AG04450 (cell line): ENCODE results near the gene VNN1. TPM values are rescaled to one million over a fixed set of nuclear protein-coding genes. Genes with fewer than 3 reads are reported as not detected.

Experiments used
- CTCF ChIA-PET: fragments of 300-600, 350-600 bp; formaldehyde crosslinking; extraction: SDS; loops from one replicate; lab custom pipeline; 2022; ENCODE audit warnings: antibody characterized with exemption, inconsistent platforms; lab: Charles Lee
- POLR2A ChIA-PET: fragments of 350-600 bp; formaldehyde crosslinking; extraction: SDS; loops from one replicate; lab custom pipeline; 2021; ENCODE audit warnings: antibody characterized with exemption, inconsistent platforms; lab: Yijun Ruan, JAX
- DNase-seq: peaks from one replicate; pipeline ENCODE4 v3.0.0-alpha.2; 2011; ENCODE audit warnings: low read depth, low spot score
- H3K27ac ChIP-seq: one replicate; pipeline ENCODE4 v1.5.1; 2012; ENCODE audit warnings: low read depth, low read length, control low read depth
- H3K27me3 ChIP-seq: one replicate; pipeline ENCODE4 v1.6.0; 2012; ENCODE audit warnings: low read length; ENCODE audit not compliant: control insufficient read depth, insufficient read depth
- H3K4me3 ChIP-seq: 2 replicates; pipeline ENCODE4 v1.5.1; 2011; ENCODE audit warnings: mild to moderate bottlenecking, low read depth, low read length, control low read depth
- H3K9me3 ChIP-seq: 2 replicates; pipeline ENCODE4 v1.5.1; 2012; ENCODE audit warnings: low read length; ENCODE audit not compliant: control insufficient read depth, insufficient read depth
- polyA plus RNA-seq: library from polyadenylated mRNA; depleted of rRNA; stranded (reverse); fragments of >200 nt; gene quantifications from 2 replicates; pipeline ENCODE4 v1.2.3, GENCODE V29; 2011
- TF ChIP-seq, protein P1 (sequence below): IDR thresholded peaks from 2 replicates; pipeline ENCODE4 v1.5.1; 2011; ENCODE audit warnings: low read depth, low read length, control low read depth, inconsistent platforms

Gene VNN1
- polyA plus RNA-seq, 1 experiment, result 0.06 TPM

DNA sequence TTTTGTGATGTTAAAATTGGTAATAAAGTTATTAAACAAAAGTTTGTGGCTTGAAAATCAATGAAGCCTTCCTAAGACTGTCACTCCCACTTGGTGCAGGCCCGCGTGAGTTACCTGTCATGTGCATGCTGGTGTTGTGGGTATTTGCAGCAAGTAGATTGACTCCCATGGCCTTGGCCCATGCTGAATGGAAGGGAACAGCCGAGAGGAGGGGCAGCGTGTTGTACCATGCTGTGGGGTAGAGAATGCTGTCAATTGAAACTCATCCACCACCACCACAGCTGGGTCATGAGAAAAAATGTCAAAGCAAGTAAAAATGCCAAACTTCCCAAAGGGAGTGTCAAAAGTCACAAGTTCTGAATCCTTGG is 12.7 kb upstream of the VNN1 start:
- TF ChIP-seq, protein P1, sequence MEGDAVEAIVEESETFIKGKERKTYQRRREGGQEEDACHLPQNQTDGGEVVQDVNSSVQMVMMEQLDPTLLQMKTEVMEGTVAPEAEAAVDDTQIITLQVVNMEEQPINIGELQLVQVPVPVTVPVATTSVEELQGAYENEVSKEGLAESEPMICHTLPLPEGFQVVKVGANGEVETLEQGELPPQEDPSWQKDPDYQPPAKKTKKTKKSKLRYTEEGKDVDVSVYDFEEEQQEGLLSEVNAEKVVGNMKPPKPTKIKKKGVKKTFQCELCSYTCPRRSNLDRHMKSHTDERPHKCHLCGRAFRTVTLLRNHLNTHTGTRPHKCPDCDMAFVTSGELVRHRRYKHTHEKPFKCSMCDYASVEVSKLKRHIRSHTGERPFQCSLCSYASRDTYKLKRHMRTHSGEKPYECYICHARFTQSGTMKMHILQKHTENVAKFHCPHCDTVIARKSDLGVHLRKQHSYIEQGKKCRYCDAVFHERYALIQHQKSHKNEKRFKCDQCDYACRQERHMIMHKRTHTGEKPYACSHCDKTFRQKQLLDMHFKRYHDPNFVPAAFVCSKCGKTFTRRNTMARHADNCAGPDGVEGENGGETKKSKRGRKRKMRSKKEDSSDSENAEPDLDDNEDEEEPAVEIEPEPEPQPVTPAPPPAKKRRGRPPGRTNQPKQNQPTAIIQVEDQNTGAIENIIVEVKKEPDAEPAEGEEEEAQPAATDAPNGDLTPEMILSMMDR, result no peak
- H3K27ac ChIP-seq, result no peak overlapping the region
- no peak overlapping the region for H3K4me3 ChIP-seq
- H3K9me3 ChIP-seq, result no peaks in the 10 kb centered on the region
- no peaks in the 10 kb centered on the region for H3K27me3 ChIP-seq
- CTCF ChIA-PET, result no interaction called here
- POLR2A ChIA-PET, result no interaction called here
- DNase-seq, result no peak

DNA sequence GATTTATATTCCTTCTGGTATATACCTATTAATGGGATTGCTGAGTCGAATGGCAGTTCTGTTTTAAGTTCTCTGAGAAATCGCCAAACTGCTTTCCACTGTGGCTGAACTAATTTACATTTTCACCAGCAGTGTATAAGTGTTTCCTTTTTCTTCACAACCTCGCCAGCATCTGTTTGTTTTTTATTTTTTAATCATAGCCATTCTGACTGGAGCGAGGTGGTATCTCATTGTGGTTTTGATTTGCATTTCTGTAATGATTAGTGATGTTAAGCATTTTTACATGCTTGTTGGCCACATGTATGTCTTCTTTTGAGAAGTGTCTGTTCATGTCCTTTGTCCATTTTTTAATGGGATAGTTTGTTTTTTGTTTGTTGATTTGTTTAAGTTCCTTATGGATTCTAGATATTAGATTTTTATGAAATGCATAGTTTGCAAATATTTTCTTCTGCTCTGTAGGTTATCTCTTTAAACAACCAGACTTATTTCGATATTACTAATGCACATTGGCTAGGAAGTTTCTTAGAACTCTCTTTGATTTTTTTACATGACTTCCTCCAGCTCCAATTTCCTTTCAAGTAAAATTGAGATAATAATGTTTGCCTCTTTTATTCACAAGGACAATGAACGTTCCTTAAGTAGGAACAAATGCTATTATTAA is 12.2 kb upstream of the VNN1 start:
- Histone ChIP-seq H3K4me3 (no peak overlapping the region), H3K9me3 (no peaks in the 10 kb centered on the region), H3K27me3 (no peaks in the 10 kb centered on the region), H3K27ac (no peak overlapping the region)
- ChIA-PET CTCF (no interaction called here), POLR2A (no interaction called here)
- DNase-seq, result no peak
- TF ChIP-seq, protein P1, result no peak

DNA sequence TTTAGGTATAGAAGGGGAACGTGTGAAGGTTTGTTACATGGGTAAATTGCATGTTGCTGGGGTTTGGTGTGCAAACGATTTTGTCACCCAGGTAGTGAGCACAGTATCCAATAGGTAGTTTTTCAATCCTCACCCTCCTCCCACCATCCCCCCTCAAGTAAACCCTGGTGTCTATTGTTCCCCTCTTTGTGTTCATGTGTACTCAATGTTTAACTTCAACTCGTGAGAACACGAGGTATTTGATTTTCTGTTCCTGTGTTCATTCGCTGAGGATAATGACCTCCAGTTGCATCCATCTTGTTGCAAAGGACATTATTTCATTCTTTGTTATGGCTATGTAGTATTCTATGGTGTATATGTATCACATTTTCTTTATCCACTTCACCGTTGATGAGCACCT is 11.6 kb upstream of the VNN1 start:
- TF ChIP-seq, protein P1, result no peak
- ChIA-PET CTCF (interaction anchor here (1.7 kb wide), 1 partner anchor 11 kb away, joined by 9 read pairs; the partner anchor contains the start of gene VNN1), POLR2A (no interaction called here)
- no peak for DNase-seq
- no peaks in the 10 kb centered on the region for H3K27me3 ChIP-seq
- no peaks in the 10 kb centered on the region for H3K9me3 ChIP-seq
- no peak overlapping the region for H3K27ac ChIP-seq
- no peak overlapping the region for H3K4me3 ChIP-seq

GRCh38 chr6:132719736-132720448 is 6.0 kb upstream of the VNN1 start:
- POLR2A ChIA-PET, result interaction anchor here (0.6 kb wide), 1 partner anchor 671 kb away, joined by 7 read pairs; no protein-coding TSS in a partner anchor
- Histone ChIP-seq H3K27ac (no peak overlapping the region), H3K27me3 (no peaks in the 10 kb centered on the region), H3K9me3 (no peaks in the 10 kb centered on the region), H3K4me3 (no peak overlapping the region)
- no peak for DNase-seq
- CTCF ChIA-PET, result interaction anchor here (1.5 kb wide), 1 partner anchor 190 kb away, joined by 3 read pairs; no protein-coding TSS in a partner anchor
- TF ChIP-seq, protein P1, result no peak
